ENCODE measurements around the gene MCRS1. TPM values are rescaled to one million over a fixed set of nuclear protein-coding genes. Genes with fewer than 3 reads are reported as not detected.
"Not testable (repeated sequence)": the region's sequence is repeated elsewhere in the genome, so short reads cannot be mapped to it uniquely, and the experiment has no call there.

The MCRS1 gene
- total and polyA plus RNA-seq, 3 experiments from 2014 or later: 61.6 to 96.5 (median 89.1) TPM

GRCh38 chr12:49535921-49536525 lies 31.9 kb downstream of the MCRS1 start:
- Histone ChIP-seq H3K4me3 (ENCODE audit: low read length) (no peak overlapping the region), H3K9me3 (ENCODE audit: low read length) (no peaks in the 10 kb centered on the region), H3K27me3 (ENCODE audit: insufficient read depth, low read length, poor library complexity, severe bottlenecking) (no peaks in the 10 kb centered on the region), H3K36me3 (ENCODE audit: insufficient read depth, low read length) (no peaks in the 10 kb centered on the region), H3K27ac (ENCODE audit: low read depth, low read length) (no peak overlapping the region), H3K4me1 (ENCODE audit: insufficient read depth, low read length) (peaks cover 11% of the 10 kb centered on the region)
- Mint-ChIP-seq H3K27me3 (peaks cover 3 to 10% of the 10 kb centered on the region in 2 donors), H3K36me3 (no peaks in the 10 kb centered on the region), H3K27ac (peak overlapping the region in 2 of 8 donors; percentile 5 to 49), H3K9me3 (no peaks in the 10 kb centered on the region), H3K4me3 (peak overlapping the region in 1 of 7 donors; percentile 15), H3K4me1 (peaks cover 13 to 24% (median 13%) of the 10 kb centered on the region in 3 donors)
- ChIA-PET POLR2A (no interaction called here), CTCF (no interaction called here)
- no peak for DNase-seq

- ChIA-PET POLR2A (no interaction called here), CTCF (no interaction called here)
- Mint-ChIP-seq H3K9me3 (no peaks in the 10 kb centered on the region), H3K4me1 (peaks cover 4 to 14% (median 8%) of the 10 kb centered on the region in 3 donors), H3K27me3 (peaks cover 0 to 4% of the 10 kb centered on the region in 2 donors), H3K4me3 (peak overlapping the region in 1 of 7 donors; percentile 21), H3K36me3 (no peaks in the 10 kb centered on the region), H3K27ac (no peak overlapping the region)
- Histone ChIP-seq H3K9me3 (ENCODE audit: low read length) (no peaks in the 10 kb centered on the region), H3K36me3 (ENCODE audit: insufficient read depth, low read length) (no peaks in the 10 kb centered on the region), H3K4me3 (ENCODE audit: low read length) (no peak overlapping the region), H3K27me3 (ENCODE audit: insufficient read depth, low read length, poor library complexity, severe bottlenecking) (no peaks in the 10 kb centered on the region), H3K4me1 (ENCODE audit: insufficient read depth, low read length) (peaks cover 6% of the 10 kb centered on the region), H3K27ac (ENCODE audit: low read depth, low read length) (no peak overlapping the region)
- no peak for DNase-seq
These were observed 33.1 kb downstream of the MCRS1 start for GRCh38 chr12:49534731-49535278.

DNA sequence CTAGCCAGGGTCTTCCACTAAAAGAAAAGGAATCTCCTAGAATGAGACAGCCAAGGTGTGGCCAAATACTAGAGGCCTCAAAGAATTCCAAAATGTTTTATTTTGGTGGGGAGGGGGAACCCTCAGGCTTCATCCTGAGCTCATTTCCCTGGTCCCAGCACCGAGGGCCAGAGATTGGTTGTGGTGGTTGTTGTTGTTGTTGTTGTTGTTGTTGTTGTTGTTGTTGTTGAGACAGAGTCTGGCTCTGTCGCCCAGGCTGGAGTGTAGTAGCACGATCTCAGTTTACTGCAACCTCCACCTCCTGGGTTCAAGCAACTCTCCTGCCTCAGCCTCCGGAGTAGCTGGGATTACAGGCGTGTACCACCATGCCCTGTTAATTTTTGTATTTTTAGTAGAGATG lies 33.8 kb downstream of the MCRS1 start:
- H3K36me3 ChIP-seq (ENCODE audit: insufficient read depth, low read length); H3K27me3 Mint-ChIP-seq; H3K4me3 ChIP-seq (ENCODE audit: low read length); H3K27ac ChIP-seq (ENCODE audit: low read depth, low read length); H3K27ac Mint-ChIP-seq; H3K9me3 Mint-ChIP-seq; H3K27me3 ChIP-seq (ENCODE audit: insufficient read depth, low read length, poor library complexity, severe bottlenecking); CTCF ChIA-PET; H3K4me1 ChIP-seq (ENCODE audit: insufficient read depth, low read length); H3K4me1 Mint-ChIP-seq; POLR2A ChIA-PET; DNase-seq; H3K36me3 Mint-ChIP-seq; H3K9me3 ChIP-seq (ENCODE audit: low read length): not testable (repeated sequence)
- H3K4me3 Mint-ChIP-seq: peak overlapping the region in 2 of 7 donors; percentile 26 to 45

- H3K27me3 Mint-ChIP-seq: peaks cover 0 to 4% of the 10 kb centered on the region in 2 donors
- no peaks in the 10 kb centered on the region for H3K36me3 Mint-ChIP-seq
- no peaks in the 10 kb centered on the region for H3K4me1 ChIP-seq (ENCODE audit: insufficient read depth, low read length)
- POLR2A ChIA-PET: no interaction called here
- no peak overlapping the region for H3K4me3 Mint-ChIP-seq
- no peak for DNase-seq
- no peak overlapping the region for H3K27ac Mint-ChIP-seq
- peaks cover 0 to 9% (median 5%) of the 10 kb centered on the region in 3 donors for H3K4me1 Mint-ChIP-seq
- H3K36me3 ChIP-seq (ENCODE audit: insufficient read depth, low read length): no peaks in the 10 kb centered on the region
- H3K27me3 ChIP-seq (ENCODE audit: insufficient read depth, low read length, poor library complexity, severe bottlenecking): no peaks in the 10 kb centered on the region
- no peaks in the 10 kb centered on the region for H3K9me3 Mint-ChIP-seq
- no peak overlapping the region for H3K27ac ChIP-seq (ENCODE audit: low read depth, low read length)
- no peaks in the 10 kb centered on the region for H3K9me3 ChIP-seq (ENCODE audit: low read length)
- CTCF ChIA-PET: no interaction called here
- no peak overlapping the region for H3K4me3 ChIP-seq (ENCODE audit: low read length)
These were observed 34.6 kb downstream of the MCRS1 start for GRCh38 chr12:49533331-49533730.

DNA sequence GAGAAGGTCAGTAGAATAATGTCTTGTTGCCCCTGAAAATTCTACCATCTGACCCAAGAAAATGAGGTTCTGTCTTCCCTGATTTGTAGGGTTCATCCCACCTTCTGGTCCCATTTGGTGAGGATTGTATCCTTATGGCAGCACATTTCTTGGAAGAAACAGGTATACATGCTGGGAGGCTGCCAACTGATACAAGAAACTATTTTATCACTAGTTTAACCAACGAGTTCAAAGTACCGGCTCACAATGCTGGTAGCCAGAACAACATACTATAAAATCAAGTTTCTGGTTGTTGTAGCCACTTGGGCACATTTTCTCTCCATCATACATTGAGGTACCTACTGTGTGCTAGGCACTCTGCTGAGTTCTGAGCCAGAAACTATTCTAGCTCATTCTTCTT lies 36.2 kb downstream of the MCRS1 start:
- peaks cover 0 to 2% (median 0%) of the 10 kb centered on the region in 3 donors for H3K36me3 Mint-ChIP-seq
- POLR2A ChIA-PET: no interaction called here
- H3K27ac Mint-ChIP-seq: no peak overlapping the region
- H3K4me1 Mint-ChIP-seq: no peaks in the 10 kb centered on the region
- no peak for DNase-seq
- H3K9me3 Mint-ChIP-seq: no peaks in the 10 kb centered on the region
- Histone ChIP-seq H3K4me1 (ENCODE audit: insufficient read depth, low read length) (no peaks in the 10 kb centered on the region), H3K4me3 (ENCODE audit: low read length) (no peak overlapping the region), H3K27ac (ENCODE audit: low read depth, low read length) (no peak overlapping the region), H3K27me3 (ENCODE audit: insufficient read depth, low read length, poor library complexity, severe bottlenecking) (no peaks in the 10 kb centered on the region), H3K36me3 (ENCODE audit: insufficient read depth, low read length) (no peaks in the 10 kb centered on the region), H3K9me3 (ENCODE audit: low read length) (no peaks in the 10 kb centered on the region)
- CTCF ChIA-PET: no interaction called here
- H3K4me3 Mint-ChIP-seq: no peak overlapping the region
- H3K27me3 Mint-ChIP-seq: no peaks in the 10 kb centered on the region

DNA sequence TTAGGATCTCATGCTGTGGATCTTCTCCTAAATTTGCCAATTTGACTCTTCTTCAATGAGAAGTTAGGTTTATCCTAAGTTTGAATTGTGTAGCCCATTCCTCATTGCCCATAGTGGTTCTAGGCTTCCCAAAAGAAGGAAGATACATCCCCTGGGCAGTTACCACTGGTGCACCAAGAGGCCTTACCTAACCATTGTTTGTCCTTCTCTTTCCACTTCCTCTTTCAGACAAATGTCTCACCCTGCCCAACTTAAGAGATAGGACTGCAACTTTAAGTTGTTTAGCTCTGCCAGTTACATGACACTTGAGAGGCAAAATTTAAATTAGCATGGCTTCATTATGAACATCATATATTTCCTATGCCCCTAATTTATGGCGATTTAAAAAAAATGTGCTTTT lies 38.5 kb downstream of the MCRS1 start:
- Mint-ChIP-seq H3K27ac (no peak overlapping the region), H3K9me3 (no peaks in the 10 kb centered on the region), H3K4me3 (no peak overlapping the region), H3K36me3 (peaks cover 2 to 19% (median 4%) of the 10 kb centered on the region in 3 donors), H3K4me1 (no peaks in the 10 kb centered on the region), H3K27me3 (no peaks in the 10 kb centered on the region)
- Histone ChIP-seq H3K27ac (ENCODE audit: low read depth, low read length) (no peak overlapping the region), H3K4me3 (ENCODE audit: low read length) (no peak overlapping the region), H3K36me3 (ENCODE audit: insufficient read depth, low read length) (no peaks in the 10 kb centered on the region), H3K4me1 (ENCODE audit: insufficient read depth, low read length) (no peaks in the 10 kb centered on the region), H3K27me3 (ENCODE audit: insufficient read depth, low read length, poor library complexity, severe bottlenecking) (no peaks in the 10 kb centered on the region), H3K9me3 (ENCODE audit: low read length) (no peaks in the 10 kb centered on the region)
- ChIA-PET CTCF (interaction anchor here (1.0 kb wide), 1 partner anchor 182 kb away, joined by 3 read pairs; no protein-coding TSS in a partner anchor), POLR2A (interaction anchor here (0.6 kb wide), 2 partner anchors 95 to 340 kb away, joined by 3 to 6 read pairs; no protein-coding TSS in a partner anchor)
- no peak for DNase-seq

DNA sequence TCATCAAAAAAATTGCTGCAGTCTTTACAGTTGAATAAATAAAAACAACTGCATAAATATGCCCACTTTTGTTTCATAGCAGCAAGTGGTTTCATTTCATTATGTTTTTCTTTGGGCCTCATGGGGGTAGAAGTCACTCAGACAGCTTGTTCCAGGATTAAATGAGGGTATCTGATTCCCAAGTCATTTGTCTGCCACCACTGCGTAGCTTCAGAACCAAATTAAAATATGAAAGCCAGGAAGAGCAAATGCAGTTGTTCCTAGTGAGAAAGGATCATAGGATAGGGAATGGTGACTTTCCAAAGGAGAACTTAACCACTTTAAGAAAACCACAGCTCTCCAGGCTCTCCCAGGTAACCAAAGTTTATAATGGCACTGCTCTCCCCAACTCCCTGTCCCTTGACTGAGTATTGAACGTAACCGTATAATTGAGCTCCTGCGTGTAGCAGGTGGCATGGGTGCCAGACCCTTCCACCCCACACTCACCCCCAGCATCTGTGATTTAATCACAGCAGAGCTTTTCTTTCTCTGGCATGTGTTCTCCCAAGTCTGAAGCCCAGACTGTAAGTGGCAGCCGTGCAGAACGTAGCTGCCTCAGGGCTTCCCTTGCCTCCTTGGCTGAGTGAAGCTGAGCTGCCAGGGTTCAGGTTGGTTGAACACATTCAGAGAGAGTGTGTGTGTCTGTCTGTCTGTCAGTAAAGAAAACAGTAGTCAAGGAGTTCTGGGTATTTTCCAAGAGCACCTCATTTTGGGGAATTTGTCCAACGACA lies 40.4 kb downstream of the MCRS1 start:
- Histone ChIP-seq H3K9me3 (ENCODE audit: low read length) (no peaks in the 10 kb centered on the region), H3K27ac (ENCODE audit: low read depth, low read length) (no peak overlapping the region), H3K4me3 (ENCODE audit: low read length) (no peak overlapping the region), H3K36me3 (ENCODE audit: insufficient read depth, low read length) (no peaks in the 10 kb centered on the region), H3K27me3 (ENCODE audit: insufficient read depth, low read length, poor library complexity, severe bottlenecking) (no peaks in the 10 kb centered on the region), H3K4me1 (ENCODE audit: insufficient read depth, low read length) (no peaks in the 10 kb centered on the region)
- no peak overlapping the region for H3K27ac Mint-ChIP-seq
- POLR2A ChIA-PET: no interaction called here
- no peak overlapping the region for H3K4me3 Mint-ChIP-seq
- CTCF ChIA-PET: no interaction called here
- H3K27me3 Mint-ChIP-seq: no peaks in the 10 kb centered on the region
- peaks cover 2 to 23% (median 4%) of the 10 kb centered on the region in 3 donors for H3K36me3 Mint-ChIP-seq
- no peak for DNase-seq
- no peaks in the 10 kb centered on the region for H3K9me3 Mint-ChIP-seq
- no peaks in the 10 kb centered on the region for H3K4me1 Mint-ChIP-seq

DNA sequence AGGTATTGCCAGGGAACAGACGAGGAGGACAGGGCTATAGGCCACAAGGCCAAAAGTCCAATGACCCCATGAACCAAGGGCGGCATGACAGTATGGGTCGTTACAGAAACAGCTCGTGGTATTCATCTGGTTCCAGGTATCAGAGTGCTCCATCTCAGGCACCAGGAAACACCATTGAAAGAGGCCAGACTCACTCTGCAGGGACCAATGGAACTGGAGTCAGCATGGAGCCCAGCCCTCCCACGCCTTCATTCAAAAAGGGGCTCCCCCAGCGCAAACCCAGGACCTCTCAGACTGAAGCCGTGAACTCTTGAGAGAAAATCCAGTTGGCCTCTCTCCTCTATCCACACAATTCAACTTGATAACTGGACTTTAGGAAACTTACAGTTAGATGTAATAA lies 42.0 kb downstream of the MCRS1 start:
- Mint-ChIP-seq H3K4me3 (no peak overlapping the region), H3K27ac (peak overlapping the region in 2 of 8 donors; percentile 17 to 63), H3K9me3 (no peaks in the 10 kb centered on the region), H3K4me1 (no peaks in the 10 kb centered on the region), H3K36me3 (peaks cover 2 to 23% (median 4%) of the 10 kb centered on the region in 3 donors), H3K27me3 (no peaks in the 10 kb centered on the region)
- H3K27ac ChIP-seq (ENCODE audit: low read depth, low read length): no peak overlapping the region
- H3K4me1 ChIP-seq (ENCODE audit: insufficient read depth, low read length): no peaks in the 10 kb centered on the region
- CTCF ChIA-PET: no interaction called here
- no peak overlapping the region for H3K4me3 ChIP-seq (ENCODE audit: low read length)
- no peaks in the 10 kb centered on the region for H3K36me3 ChIP-seq (ENCODE audit: insufficient read depth, low read length)
- no peak for DNase-seq
- H3K9me3 ChIP-seq (ENCODE audit: low read length): no peaks in the 10 kb centered on the region
- POLR2A ChIA-PET: interaction anchor here (0.5 kb wide), 1 partner anchor 674 kb away, joined by 3 read pairs; the partner anchor contains the start of gene DDX23
- H3K27me3 ChIP-seq (ENCODE audit: insufficient read depth, low read length, poor library complexity, severe bottlenecking): no peaks in the 10 kb centered on the region
